GM12874 (cell line): Measurements from ENCODE around the gene CLOCK.

ENCODE experiments used
- CTCF ChIP-seq: IDR thresholded peaks from 2 replicates; pipeline ENCODE4 v1.5.1; 2011; ENCODE audit warnings: low read depth, mild to moderate bottlenecking, control low read depth, low read length, moderate library complexity; ENCODE audit not compliant: insufficient read depth

CLOCK gene

GRCh38 chr4:55380576-55380975 is 166.1 kb downstream of the CLOCK start:
- TF ChIP-seq CTCF: no peak

DNA sequence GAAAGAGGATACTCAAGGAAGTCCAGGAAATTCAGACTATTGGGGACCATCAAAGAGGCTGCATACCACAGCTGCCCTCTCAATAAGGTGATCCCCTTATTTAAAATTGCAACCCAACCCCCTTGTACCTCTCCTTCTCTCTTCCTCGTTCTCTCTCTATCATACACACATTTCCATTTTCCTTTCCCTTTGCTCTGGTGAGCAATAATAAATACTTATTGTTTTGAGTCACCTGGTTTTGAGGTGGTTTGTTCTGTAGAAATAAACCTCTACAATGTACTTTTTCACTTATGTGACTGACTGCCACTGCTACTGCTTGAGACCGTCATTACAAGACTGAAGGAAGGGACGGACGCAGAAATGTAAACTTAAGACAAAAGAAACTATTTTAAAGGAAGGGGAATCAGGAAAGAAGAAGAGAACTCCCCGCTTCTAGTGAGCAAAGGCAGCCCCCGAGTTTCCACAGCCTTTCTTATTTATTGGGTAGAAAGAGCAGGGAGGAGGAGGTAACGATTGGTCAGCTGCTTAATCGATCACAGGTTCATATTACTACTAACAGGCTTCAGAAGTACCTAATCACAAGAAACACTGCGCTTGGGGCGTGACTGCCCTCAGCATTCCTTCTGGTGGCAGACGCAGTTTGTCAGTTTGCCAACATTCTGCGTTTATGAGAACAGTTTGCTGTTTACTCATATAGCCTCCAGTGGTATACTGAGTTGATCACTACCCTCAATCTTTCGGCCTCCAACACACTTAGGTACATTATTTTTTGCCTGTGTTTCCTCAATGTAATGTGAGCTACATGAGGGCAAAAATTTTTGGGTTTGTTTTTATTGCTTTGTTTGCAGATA is 167.9 kb downstream of the CLOCK start:
- TF ChIP-seq CTCF: no peak
